Retinal pigment epithelial cell (primary cell): ENCODE measurements around the gene TRIO.

ENCODE experiments used
- DNase-seq: peaks from one replicate; pipeline ENCODE4 v3.0.0-alpha.2; 2010; ENCODE audit warnings: low read depth
- H3K4me3 ChIP-seq: 2 replicates; pipeline ENCODE4 v1.5.1; 2011; ENCODE audit warnings: mild to moderate bottlenecking, low read length, control low read depth, moderate library complexity
- CTCF ChIP-seq: conservative IDR thresholded peaks from 2 replicates; pipeline ENCODE4 v1.5.1; 2011; ENCODE audit warnings: low read depth, low read length, control low read depth, inconsistent platforms

Gene TRIO

GRCh38 chr5:14185326-14186058 lies 42.4 kb downstream of the TRIO start:
- TF ChIP-seq CTCF: no peak
- no peak overlapping the region for H3K4me3 ChIP-seq
- no peak for DNase-seq

- peak; percentile 32 for DNase-seq
- no peak for TF ChIP-seq CTCF
- H3K4me3 ChIP-seq: no peak overlapping the region
Observed at GRCh38 chr5:14186059-14186830, 43.1 kb downstream of the TRIO start.

GRCh38 chr5:14187157-14187556 lies 44.0 kb downstream of the TRIO start:
- no peak for DNase-seq
- H3K4me3 ChIP-seq: no peak overlapping the region
- TF ChIP-seq CTCF: no peak

GRCh38 chr5:14187660-14188059 lies 44.5 kb downstream of the TRIO start:
- H3K4me3 ChIP-seq: no peak overlapping the region
- no peak for TF ChIP-seq CTCF
- DNase-seq: no peak

- no peak overlapping the region for H3K4me3 ChIP-seq
- no peak for DNase-seq
- TF ChIP-seq CTCF: no peak
Observed at GRCh38 chr5:14188778-14189177, 45.6 kb downstream of the TRIO start.

- DNase-seq: no peak
- no peak for TF ChIP-seq CTCF
- H3K4me3 ChIP-seq: no peak overlapping the region
Observed at GRCh38 chr5:14189680-14190079, 46.5 kb downstream of the TRIO start.
